GM12865 (cell line): Measurements from ENCODE around the gene LRRC4C.

Experiments
- DNase-seq: peaks from one replicate; pipeline ENCODE4 v3.0.0; 2010; ENCODE audit warnings: low read depth
- H3K4me3 ChIP-seq: 2 replicates; pipeline ENCODE4 v1.5.1; 2011; ENCODE audit warnings: mild to moderate bottlenecking, low read depth, low read length, control low read depth
- TF ChIP-seq, protein P1 (sequence below): IDR thresholded peaks from 2 replicates; pipeline ENCODE4 v1.5.1; 2011; ENCODE audit warnings: low read length, control low read depth, low read depth, inconsistent platforms; ENCODE audit not compliant: insufficient read depth; ENCODE audit errors: missing control alignments

The LRRC4C gene

DNA sequence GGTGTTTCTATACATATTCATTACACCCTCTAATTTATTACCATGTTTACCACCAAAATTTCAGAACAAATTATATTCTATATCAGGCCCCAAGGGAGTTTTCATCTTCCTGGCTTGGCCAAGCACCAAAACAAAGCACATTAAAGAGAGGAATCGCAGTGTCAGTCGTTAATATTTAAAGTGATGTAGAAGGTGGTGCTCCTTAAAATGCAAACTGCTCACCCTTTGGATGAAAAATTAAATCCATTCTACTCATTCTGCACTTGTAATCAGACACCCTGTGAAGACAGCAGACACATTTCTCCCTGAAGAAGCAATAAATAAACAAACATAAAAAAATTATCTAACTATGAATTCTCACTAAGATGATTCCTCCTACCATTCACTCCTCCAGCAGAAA is 113.4 kb downstream of the LRRC4C start:
- H3K4me3 ChIP-seq, result no peak overlapping the region
- TF ChIP-seq, protein P1, sequence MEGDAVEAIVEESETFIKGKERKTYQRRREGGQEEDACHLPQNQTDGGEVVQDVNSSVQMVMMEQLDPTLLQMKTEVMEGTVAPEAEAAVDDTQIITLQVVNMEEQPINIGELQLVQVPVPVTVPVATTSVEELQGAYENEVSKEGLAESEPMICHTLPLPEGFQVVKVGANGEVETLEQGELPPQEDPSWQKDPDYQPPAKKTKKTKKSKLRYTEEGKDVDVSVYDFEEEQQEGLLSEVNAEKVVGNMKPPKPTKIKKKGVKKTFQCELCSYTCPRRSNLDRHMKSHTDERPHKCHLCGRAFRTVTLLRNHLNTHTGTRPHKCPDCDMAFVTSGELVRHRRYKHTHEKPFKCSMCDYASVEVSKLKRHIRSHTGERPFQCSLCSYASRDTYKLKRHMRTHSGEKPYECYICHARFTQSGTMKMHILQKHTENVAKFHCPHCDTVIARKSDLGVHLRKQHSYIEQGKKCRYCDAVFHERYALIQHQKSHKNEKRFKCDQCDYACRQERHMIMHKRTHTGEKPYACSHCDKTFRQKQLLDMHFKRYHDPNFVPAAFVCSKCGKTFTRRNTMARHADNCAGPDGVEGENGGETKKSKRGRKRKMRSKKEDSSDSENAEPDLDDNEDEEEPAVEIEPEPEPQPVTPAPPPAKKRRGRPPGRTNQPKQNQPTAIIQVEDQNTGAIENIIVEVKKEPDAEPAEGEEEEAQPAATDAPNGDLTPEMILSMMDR, result no peak
- no peak for DNase-seq

DNA sequence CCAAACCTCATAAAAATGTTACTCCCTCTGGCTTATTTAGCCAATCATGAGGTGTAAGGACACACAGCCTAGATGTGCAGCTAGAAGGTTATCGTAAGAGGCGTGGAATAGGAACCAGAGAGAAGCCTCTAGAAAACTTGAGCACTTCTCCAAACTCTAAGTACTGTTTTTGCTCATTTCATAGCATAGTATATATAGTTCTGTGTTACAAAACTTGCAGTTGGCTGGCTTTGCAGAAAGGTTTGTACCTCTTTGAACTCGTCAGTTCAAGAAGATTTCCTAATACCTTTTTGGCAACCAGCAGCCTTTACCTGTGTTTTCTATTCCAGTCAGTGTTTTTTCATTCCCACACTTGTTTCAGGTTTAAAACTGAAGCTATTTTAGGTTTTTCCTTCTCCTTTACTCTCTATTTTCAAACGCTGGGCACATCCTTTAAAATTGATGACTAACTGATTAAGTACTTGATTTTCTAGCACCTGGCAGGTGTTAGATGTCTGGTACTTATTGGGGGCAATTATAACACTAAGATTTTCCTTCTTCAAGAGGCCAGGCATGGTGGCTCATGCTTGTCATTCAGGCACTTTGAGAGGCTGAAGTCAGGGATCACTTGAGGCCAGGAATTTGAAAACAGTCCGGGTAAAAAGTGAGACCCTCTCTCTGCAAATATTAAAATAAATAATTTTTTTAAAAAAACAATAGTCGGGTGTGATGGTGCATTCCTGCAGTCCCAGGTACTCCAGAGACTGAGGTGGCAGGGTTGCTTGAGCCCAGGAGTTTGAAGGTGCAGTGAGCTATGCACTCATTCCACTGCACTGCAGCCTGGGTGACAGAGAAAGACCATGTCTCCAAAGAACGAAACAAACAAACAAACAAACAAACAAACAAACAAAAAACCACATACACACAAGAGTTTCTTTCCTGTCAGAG is 125.2 kb downstream of the LRRC4C start:
- DNase-seq, result no peak
- H3K4me3 ChIP-seq, result no peak overlapping the region
- TF ChIP-seq, protein P1, result no peak

DNA sequence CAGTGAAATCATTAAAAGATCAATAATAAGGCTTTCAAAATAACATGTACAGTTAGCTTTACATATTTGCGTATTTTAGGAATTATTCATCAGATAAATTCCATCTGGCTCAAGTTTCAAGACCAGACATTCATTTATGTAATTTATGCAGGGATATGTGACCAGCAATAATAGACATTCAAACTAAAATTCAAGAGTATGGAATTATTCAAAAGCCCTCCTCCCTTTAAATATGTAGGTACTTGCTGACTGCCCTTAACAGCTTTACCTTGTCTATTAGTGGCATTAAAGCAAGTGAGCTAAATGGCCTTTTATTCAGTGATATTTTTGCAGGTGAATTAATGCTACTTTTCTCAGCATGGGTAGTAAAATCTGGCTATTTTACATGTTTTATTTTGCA is 126.1 kb downstream of the LRRC4C start:
- TF ChIP-seq, protein P1, result no peak
- no peak overlapping the region for H3K4me3 ChIP-seq
- DNase-seq, result no peak

DNA sequence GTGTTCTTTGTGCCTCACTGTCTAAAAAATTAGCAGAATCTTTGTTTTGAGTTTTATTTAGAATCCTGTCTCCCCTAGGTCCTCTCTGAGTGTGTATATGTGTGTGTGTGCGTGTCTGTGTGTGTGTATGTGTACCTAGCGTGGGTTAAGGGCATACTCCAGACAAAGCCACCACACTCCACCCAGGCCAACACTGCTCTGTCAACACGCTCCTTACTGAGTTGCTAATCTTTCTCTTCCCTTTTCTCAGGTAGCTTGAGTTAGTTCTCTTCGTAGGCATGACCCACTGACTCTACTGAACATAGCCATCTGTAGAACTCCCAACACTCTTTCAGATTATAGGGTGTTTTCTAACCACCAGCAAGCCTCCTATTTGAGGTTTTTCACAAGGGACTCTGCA is 131.1 kb downstream of the LRRC4C start:
- TF ChIP-seq, protein P1, result no peak
- no peak for DNase-seq

DNA sequence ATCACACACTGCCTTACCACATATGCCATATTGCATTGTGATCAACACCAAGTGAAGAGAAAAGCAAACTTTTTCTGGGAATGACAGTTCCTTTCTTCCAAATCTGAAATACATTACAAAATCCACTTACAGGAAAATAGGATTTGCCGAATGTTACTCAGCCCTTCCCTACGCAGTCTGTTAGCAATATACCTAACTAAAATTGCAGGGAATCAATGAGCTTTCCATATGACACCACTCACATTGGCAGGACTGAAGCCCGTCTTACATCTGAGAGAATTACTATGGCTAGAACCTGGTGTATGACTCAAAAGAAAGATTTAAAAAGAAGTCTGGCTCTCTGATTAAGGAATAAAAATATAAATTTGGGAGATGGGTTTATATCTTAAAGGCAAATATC is 136.0 kb downstream of the LRRC4C start:
- DNase-seq, result no peak
- no peak overlapping the region for H3K4me3 ChIP-seq
- TF ChIP-seq, protein P1, result no peak

More for the DNA sequence above, 131.1 kb downstream of the LRRC4C start:
- no peak overlapping the region for H3K4me3 ChIP-seq

DNA sequence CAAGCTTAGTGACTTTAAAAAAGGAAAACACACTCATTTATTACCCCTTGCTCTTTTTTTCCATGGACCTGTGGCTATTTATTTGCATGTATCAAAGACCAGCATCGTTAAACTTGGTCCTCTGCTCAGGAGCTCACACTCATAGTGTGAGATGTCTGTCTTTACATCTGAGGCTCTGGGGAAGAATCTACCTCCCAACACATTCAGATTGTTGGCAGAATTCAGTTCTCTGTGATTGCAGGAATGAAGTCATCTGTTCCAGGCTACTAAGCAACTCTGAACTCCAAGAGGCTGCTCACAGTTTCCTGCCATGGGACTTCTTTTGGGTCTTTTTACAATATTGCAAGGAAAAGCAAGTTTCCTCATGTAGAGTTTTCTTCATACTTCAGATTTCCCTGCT is 138.8 kb downstream of the LRRC4C start:
- TF ChIP-seq, protein P1, result no peak

More for the DNA sequence above, 138.8 kb downstream of the LRRC4C start:
- no peak for DNase-seq
- no peak overlapping the region for H3K4me3 ChIP-seq
